ENCODE measurements around the gene TNNT1. TPM values are rescaled to one million over a fixed set of nuclear protein-coding genes. Genes with fewer than 3 reads are reported as not detected.

TNNT1 gene
- total RNA-seq, 6 donors from 2014 or later: 1.3 to 31.2 (median 2.4) TPM; not detected in 1

DNA sequence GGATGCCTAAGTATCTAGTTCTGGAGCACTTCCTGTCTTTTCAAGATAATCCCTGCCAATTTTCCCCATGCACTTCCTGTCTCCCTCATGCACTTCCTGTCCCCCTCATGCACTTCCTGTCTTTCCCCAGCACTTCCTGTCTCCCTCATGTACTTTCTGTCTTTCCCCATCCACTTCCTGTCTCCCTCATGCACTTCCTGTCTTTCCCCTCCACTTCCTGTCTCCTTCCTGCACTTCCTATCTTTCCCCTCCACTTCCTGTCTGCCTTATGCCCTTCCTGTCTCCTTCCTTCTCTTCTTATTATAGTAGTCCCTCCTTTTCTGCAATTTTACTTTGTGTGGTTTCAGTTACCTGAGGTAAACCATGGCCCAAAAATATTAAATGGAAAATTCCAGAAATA lies 3.0 kb upstream of the TNNT1 start:
- H3K9me3 ChIP-seq: no peaks in the 10 kb centered on the region

DNA sequence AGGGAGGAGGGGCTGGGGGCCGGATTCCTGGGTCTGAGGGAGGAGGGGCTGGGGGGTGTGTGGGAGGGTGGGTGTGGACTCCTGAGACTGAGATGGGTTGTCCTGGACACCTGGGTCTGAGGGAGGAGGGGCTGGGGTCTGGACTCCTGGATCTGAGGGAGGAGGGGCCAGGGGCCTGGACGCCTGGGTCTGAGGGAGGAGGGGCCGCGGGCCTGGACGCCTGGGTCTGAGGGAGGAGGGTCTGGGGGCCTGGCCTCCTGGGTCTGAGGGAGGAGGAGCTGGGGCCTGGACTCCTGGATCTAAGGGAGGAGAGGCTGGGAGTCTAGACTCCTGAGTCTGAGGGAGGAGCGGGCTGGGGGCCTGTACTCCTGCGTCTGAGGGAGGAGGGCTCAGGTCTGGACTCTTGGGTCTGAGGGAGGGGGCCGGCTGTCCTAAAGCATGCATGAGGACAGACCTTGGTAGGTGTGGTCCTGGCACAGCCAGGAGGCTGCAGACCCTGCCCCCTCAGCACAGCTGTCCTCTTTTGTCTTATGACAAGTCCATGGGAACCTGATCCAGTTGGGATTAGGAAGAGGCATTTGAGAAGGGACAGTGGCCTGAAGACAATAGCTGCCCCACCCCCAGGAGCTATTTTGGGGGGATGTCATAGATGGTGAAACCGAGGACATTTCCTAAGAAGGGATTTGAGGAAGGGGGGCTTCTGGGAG lies 1.3 kb downstream of the TNNT1 start:
- H3K9me3 ChIP-seq: no peaks in the 10 kb centered on the region
- no peak for DNase-seq
- H3K27me3 ChIP-seq: peaks cover 0 to 42% (median 18%) of the 10 kb centered on the region in 4 donors
- H3K4me3 ChIP-seq: no peak overlapping the region
- no peak overlapping the region for H3K27ac ChIP-seq
- WGBS, 2 donors: 22 to 27% methylated on average over 1 to 7 of the region's 9 CpGs
- no peak for ATAC-seq (ENCODE audit: low FRiP score in 2 of 2)
- H3K4me1 ChIP-seq: peaks cover 0 to 20% (median 13%) of the 10 kb centered on the region in 4 donors
- no peaks in the 10 kb centered on the region for H3K36me3 ChIP-seq
- TF ChIP-seq POLR2AphosphoS5 (IDR thresholded peaks at IDR 0.05) (no peak), EP300 (IDR thresholded peaks at IDR 0.05) (no peak), POLR2A (IDR thresholded peaks at IDR 0.05) (no peak)
- TF ChIP-seq, protein P1, sequence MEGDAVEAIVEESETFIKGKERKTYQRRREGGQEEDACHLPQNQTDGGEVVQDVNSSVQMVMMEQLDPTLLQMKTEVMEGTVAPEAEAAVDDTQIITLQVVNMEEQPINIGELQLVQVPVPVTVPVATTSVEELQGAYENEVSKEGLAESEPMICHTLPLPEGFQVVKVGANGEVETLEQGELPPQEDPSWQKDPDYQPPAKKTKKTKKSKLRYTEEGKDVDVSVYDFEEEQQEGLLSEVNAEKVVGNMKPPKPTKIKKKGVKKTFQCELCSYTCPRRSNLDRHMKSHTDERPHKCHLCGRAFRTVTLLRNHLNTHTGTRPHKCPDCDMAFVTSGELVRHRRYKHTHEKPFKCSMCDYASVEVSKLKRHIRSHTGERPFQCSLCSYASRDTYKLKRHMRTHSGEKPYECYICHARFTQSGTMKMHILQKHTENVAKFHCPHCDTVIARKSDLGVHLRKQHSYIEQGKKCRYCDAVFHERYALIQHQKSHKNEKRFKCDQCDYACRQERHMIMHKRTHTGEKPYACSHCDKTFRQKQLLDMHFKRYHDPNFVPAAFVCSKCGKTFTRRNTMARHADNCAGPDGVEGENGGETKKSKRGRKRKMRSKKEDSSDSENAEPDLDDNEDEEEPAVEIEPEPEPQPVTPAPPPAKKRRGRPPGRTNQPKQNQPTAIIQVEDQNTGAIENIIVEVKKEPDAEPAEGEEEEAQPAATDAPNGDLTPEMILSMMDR (IDR thresholded peaks at IDR 0.05): no peak

More for the DNA sequence above, 3.0 kb upstream of the TNNT1 start:
- Histone ChIP-seq H3K36me3 (no peaks in the 10 kb centered on the region), H3K4me3 (no peak overlapping the region), H3K4me1 (peaks cover 3 to 16% (median 7%) of the 10 kb centered on the region in 4 donors), H3K27me3 (peaks cover 0 to 24% (median 7%) of the 10 kb centered on the region in 4 donors), H3K27ac (no peak overlapping the region)
- ATAC-seq (ENCODE audit: low FRiP score in 2 of 2): no peak
- no peak for DNase-seq
- TF ChIP-seq POLR2AphosphoS5 (IDR thresholded peaks at IDR 0.05) (no peak), POLR2A (IDR thresholded peaks at IDR 0.05) (no peak), EP300 (IDR thresholded peaks at IDR 0.05) (no peak)
- TF ChIP-seq, protein P1 (IDR thresholded peaks at IDR 0.05): no peak

DNA sequence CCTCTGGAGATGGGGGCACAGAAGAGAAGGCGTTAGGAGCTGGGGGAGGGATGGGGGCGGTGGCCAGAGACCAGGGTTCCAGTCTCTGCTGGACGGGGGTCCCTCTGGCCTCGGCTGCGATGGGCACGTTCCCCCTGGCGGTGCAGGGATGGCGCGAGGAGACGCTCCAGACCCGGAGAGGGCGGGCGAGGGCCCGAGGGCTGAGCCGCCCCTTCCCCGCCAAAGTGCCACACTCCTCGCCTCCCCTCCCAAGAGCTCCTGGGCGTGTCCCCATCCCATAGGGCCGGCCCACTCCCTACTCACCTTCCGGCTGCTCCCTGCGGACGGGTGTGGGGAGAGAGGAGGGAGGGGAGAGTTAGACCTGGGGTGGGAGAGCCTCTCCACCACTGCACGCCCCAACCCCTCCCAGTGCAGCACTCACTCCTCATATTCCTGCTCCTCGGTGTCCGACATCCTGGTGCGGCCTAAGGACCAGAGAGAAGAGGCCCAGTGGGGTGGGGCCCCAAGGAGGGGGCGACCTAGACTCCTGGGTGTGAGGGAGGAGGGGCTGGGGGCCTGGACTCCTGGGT lies 2.2 kb downstream of the TNNT1 start:
- H3K4me1 ChIP-seq: peaks cover 0 to 21% (median 13%) of the 10 kb centered on the region in 4 donors
- H3K27me3 ChIP-seq: peaks cover 0 to 45% (median 20%) of the 10 kb centered on the region in 4 donors
- peak in 1 of 2 donors; percentile 23 for ATAC-seq (ENCODE audit: low FRiP score in 2 of 2)
- DNase-seq: peak in 1 of 2 donors; percentile 65
- TF ChIP-seq POLR2A (IDR thresholded peaks at IDR 0.05) (no peak), EP300 (IDR thresholded peaks at IDR 0.05) (no peak), POLR2AphosphoS5 (IDR thresholded peaks at IDR 0.05) (no peak)
- TF ChIP-seq, protein P1 (IDR thresholded peaks at IDR 0.05): no peak
- peak overlapping the region in 1 of 4 donors; percentile 20 for H3K4me3 ChIP-seq
- no peaks in the 10 kb centered on the region for H3K9me3 ChIP-seq
- 3 to 4% methylated on average over 10 to 24 of the region's 27 CpGs for WGBS, 2 donors
- no peak overlapping the region for H3K27ac ChIP-seq
- H3K36me3 ChIP-seq: no peaks in the 10 kb centered on the region

DNA sequence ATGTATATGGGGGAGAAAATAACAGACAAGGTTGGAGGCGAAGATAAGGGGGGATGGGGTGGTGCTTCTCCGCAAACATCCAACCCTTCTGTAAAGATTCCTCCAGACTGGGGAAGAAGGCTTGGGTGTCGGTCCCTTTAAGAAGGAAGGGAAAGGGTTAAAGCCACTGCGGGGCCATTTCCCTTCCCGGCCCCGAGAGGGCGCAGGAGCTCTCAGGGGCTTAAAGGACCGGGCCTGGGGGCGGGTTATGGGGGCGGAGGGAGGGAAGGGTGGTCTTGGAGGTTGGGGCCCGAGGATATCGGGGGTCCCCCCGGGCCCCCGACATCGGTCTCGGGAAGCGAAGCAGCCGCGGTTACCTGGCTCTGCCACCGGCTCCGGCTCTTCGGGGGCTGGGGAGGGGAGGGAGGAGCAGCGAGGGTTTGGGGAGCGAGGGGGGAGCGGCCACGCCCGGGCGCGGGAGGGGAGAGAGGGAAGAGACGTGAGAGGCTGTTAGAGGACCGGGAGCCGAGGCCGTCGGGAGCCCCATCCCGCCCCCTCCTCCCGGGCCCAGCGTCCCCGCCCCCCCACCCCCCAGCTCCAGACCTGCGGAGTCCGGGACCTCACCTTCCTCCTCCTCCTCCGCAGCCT lies 2.8 kb downstream of the TNNT1 start:
- Histone ChIP-seq H3K27me3 (peaks cover 0 to 50% (median 21%) of the 10 kb centered on the region in 4 donors), H3K36me3 (no peaks in the 10 kb centered on the region), H3K9me3 (no peaks in the 10 kb centered on the region), H3K27ac (no peak overlapping the region), H3K4me1 (peaks cover 0 to 23% (median 19%) of the 10 kb centered on the region in 4 donors), H3K4me3 (peak overlapping the region in 1 of 4 donors; percentile 20)
- TF ChIP-seq EP300 (IDR thresholded peaks at IDR 0.05): no peak
- TF ChIP-seq, protein P1 (IDR thresholded peaks at IDR 0.05): peak in 2 of 6 experiments; percentile 20 to 25
- no peak for ATAC-seq (ENCODE audit: low FRiP score in 2 of 2)
- WGBS, 2 donors: 2% methylated on average over 28 to 37 of the region's 41 CpGs
- DNase-seq: peak in 1 of 2 donors; percentile 71

Data from upper lobe of left lung (tissue), 6 donors.